DMS153 treated with DMSO at 0.1 percent for 48 hours (cell line): Measurements from ENCODE around the gene DENND4A.
"Not testable (repeated sequence)": the region's sequence is repeated elsewhere in the genome, so short reads cannot be mapped to it uniquely, and the experiment has no call there.

Experiments used
- DNase-seq: peaks from one replicate; lab custom pipeline; 2025; ENCODE audit not compliant: unreplicated experiment; lab: John Stamatoyannopoulos, UW

DENND4A gene

GRCh38 chr15:65789759-65790425 is 2.2 kb downstream of the DENND4A start:
- DNase-seq: no peak

- no peak for DNase-seq
These were observed 3.0 kb downstream of the DENND4A start for GRCh38 chr15:65789105-65789504.

- DNase-seq: no peak
These were observed 4.8 kb downstream of the DENND4A start for GRCh38 chr15:65787260-65787659.

GRCh38 chr15:65785151-65785550 is 6.9 kb downstream of the DENND4A start:
- DNase-seq: no peak

- DNase-seq: no peak
These were observed 8.2 kb downstream of the DENND4A start for GRCh38 chr15:65783872-65784271.

GRCh38 chr15:65782096-65782495 is 10.0 kb downstream of the DENND4A start:
- no peak for DNase-seq

GRCh38 chr15:65778701-65779100 is 13.4 kb downstream of the DENND4A start:
- DNase-seq: not testable (repeated sequence)

GRCh38 chr15:65778269-65778668 is 13.8 kb downstream of the DENND4A start:
- no peak for DNase-seq

- DNase-seq: no peak
These were observed 14.2 kb downstream of the DENND4A start for GRCh38 chr15:65777843-65778242.

GRCh38 chr15:65777053-65777452 is 15.0 kb downstream of the DENND4A start:
- no peak for DNase-seq

- DNase-seq: no peak
These were observed 18.5 kb downstream of the DENND4A start for GRCh38 chr15:65773386-65774111.

GRCh38 chr15:65772930-65773329 is 19.2 kb downstream of the DENND4A start:
- no peak for DNase-seq

GRCh38 chr15:65771870-65772269 is 20.2 kb downstream of the DENND4A start:
- no peak for DNase-seq

GRCh38 chr15:65769482-65769881 is 22.6 kb downstream of the DENND4A start:
- no peak for DNase-seq

- no peak for DNase-seq
These were observed 24.2 kb downstream of the DENND4A start for GRCh38 chr15:65767895-65768294.

- DNase-seq: no peak
These were observed 24.9 kb downstream of the DENND4A start for GRCh38 chr15:65767264-65767595.

- DNase-seq: no peak
These were observed 25.4 kb downstream of the DENND4A start for GRCh38 chr15:65766422-65767263.

- DNase-seq: no peak
These were observed 27.0 kb downstream of the DENND4A start for GRCh38 chr15:65765106-65765505.

- no peak for DNase-seq
These were observed 28.9 kb downstream of the DENND4A start for GRCh38 chr15:65762914-65763787.

GRCh38 chr15:65762399-65762798 is 29.7 kb downstream of the DENND4A start:
- DNase-seq: no peak
